GM19025 (cell line): ENCODE results near the gene ADRA2C.

ENCODE experiments used
- ATAC-seq: cut with Tn5 transposase; IDR thresholded peaks from one replicate; pipeline ENCODE4 v1.9.1; 2021; ENCODE audit warnings: mild to moderate bottlenecking, low read depth, moderate library complexity; ENCODE audit not compliant: unreplicated experiment

Gene ADRA2C

GRCh38 chr4:3766036-3766784, at the start of gene ADRA2C:
Gene ADRA2C, plus strand, starts transcription at chr4:3766385. Its CDS starts 222 bp downstream, at chr4:3766607.
- ATAC-seq: no peak

GRCh38 chr4:3716631-3717235, 49.5 kb upstream of the ADRA2C start:
- no peak for ATAC-seq

GRCh38 chr4:3717241-3717640, 48.9 kb upstream of the ADRA2C start:
- no peak for ATAC-seq

- ATAC-seq: no peak
These were observed 47.7 kb upstream of the ADRA2C start for GRCh38 chr4:3718462-3718861.

GRCh38 chr4:3719191-3719590, 47.0 kb upstream of the ADRA2C start:
- ATAC-seq: no peak

- no peak for ATAC-seq
These were observed 46.3 kb upstream of the ADRA2C start for GRCh38 chr4:3719836-3720235.

GRCh38 chr4:3720466-3720865, 45.7 kb upstream of the ADRA2C start:
- no peak for ATAC-seq

- ATAC-seq: no peak
These were observed 45.0 kb upstream of the ADRA2C start for GRCh38 chr4:3721186-3721585.

- no peak for ATAC-seq
These were observed 44.6 kb upstream of the ADRA2C start for GRCh38 chr4:3721627-3722026.

GRCh38 chr4:3722446-3723231, 43.5 kb upstream of the ADRA2C start:
- ATAC-seq: no peak

- ATAC-seq: no peak
These were observed 42.9 kb upstream of the ADRA2C start for GRCh38 chr4:3723232-3723642.

- no peak for ATAC-seq
These were observed 41.6 kb upstream of the ADRA2C start for GRCh38 chr4:3724319-3725231.

- no peak for ATAC-seq
These were observed 40.0 kb upstream of the ADRA2C start for GRCh38 chr4:3725936-3726870.

- no peak for ATAC-seq
These were observed 38.2 kb upstream of the ADRA2C start for GRCh38 chr4:3727847-3728469.

GRCh38 chr4:3729188-3729881, 36.9 kb upstream of the ADRA2C start:
- ATAC-seq: no peak

GRCh38 chr4:3729882-3730226, 36.3 kb upstream of the ADRA2C start:
- no peak for ATAC-seq

- no peak for ATAC-seq
These were observed 35.6 kb upstream of the ADRA2C start for GRCh38 chr4:3730422-3731190.
